Measurements from ENCODE around the gene AREL1.
"Not testable (repeated sequence)": the region's sequence is repeated elsewhere in the genome, so short reads cannot be mapped to it uniquely, and the experiment has no call there.

Gene AREL1, protein sequence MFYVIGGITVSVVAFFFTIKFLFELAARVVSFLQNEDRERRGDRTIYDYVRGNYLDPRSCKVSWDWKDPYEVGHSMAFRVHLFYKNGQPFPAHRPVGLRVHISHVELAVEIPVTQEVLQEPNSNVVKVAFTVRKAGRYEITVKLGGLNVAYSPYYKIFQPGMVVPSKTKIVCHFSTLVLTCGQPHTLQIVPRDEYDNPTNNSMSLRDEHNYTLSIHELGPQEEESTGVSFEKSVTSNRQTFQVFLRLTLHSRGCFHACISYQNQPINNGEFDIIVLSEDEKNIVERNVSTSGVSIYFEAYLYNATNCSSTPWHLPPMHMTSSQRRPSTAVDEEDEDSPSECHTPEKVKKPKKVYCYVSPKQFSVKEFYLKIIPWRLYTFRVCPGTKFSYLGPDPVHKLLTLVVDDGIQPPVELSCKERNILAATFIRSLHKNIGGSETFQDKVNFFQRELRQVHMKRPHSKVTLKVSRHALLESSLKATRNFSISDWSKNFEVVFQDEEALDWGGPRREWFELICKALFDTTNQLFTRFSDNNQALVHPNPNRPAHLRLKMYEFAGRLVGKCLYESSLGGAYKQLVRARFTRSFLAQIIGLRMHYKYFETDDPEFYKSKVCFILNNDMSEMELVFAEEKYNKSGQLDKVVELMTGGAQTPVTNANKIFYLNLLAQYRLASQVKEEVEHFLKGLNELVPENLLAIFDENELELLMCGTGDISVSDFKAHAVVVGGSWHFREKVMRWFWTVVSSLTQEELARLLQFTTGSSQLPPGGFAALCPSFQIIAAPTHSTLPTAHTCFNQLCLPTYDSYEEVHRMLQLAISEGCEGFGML

DNA sequence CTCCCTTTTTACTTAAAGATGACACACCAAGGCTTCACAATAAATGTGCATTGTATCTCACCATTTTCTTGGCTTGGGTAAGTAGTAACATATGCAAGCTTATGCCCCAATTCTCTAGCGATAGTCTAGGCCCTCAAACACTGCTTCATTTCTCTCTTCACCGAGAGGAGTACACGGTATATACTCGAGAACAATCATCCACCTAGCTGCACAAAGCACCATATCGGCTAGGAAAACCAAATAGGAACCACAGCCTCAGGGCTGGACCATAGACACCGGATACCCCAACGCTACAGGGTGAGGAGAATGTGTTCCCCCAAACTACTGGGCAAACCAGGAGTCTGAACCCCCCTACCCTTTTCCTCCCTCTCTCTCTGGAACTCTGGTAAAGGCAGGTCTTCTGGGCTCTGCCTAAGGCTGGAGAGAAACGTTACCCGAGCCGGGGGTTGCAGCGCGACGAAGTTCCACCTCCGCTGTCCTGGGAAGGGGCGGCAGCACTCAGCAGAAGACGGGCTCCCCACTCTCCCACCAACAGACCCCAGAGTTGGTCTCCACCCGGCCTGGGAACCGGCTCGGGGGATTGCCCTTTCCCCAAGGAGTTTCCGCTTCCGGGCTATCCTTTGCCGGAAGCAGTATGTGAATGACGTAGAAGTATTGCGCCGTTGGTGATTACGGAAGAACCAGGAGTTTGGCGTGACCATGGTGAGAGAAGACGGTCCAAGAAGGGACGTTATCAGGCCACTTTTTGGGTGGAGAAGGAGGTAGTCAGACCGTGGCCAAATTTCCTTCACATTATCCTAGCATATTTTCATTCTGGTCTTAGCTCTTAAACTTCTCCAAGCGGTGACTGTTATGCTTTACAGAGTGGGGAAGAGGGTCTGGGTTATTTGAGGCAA is at the start of gene AREL1, which contains the start of gene FCF1:
Gene AREL1, minus strand, starts transcription at position 582 of the 896 bp plus-strand sequence. CDS start 27,465 bp downstream, outside the sequence.
Gene FCF1, plus strand, starts transcription at position 646 of the 896 bp plus-strand sequence. Its CDS starts 54 bp downstream, at position 700.
- no peak for DNase-seq

- DNase-seq, result not testable (repeated sequence)
These were observed 45.6 kb upstream of the AREL1 start for GRCh38 chr14:74758505-74758904.

GRCh38 chr14:74756326-74756725 is 43.4 kb upstream of the AREL1 start:
- no peak for DNase-seq

- no peak for DNase-seq
These were observed 42.0 kb upstream of the AREL1 start for GRCh38 chr14:74754899-74755298.

DNA sequence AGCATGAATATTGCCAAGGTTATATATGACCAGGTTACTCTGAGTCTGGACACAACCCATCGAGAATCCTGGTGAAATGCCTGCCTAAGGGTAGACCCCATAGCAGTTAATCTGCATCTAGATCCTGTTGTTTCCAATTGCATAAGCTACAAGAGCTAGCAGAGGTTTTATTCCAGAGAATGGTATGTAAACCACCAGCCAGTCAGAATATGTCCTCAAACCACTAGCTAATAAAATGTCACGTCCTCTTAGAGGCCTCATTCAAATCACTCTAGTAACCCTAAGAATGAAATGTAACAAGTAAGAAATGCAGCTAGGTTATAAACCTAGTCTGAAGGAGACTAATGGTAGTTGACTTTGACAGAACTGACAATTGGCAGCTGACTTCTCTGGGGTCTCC is 41.3 kb upstream of the AREL1 start:
- no peak for DNase-seq

- no peak for DNase-seq
These were observed 34.4 kb upstream of the AREL1 start for GRCh38 chr14:74747237-74747636.

DNA sequence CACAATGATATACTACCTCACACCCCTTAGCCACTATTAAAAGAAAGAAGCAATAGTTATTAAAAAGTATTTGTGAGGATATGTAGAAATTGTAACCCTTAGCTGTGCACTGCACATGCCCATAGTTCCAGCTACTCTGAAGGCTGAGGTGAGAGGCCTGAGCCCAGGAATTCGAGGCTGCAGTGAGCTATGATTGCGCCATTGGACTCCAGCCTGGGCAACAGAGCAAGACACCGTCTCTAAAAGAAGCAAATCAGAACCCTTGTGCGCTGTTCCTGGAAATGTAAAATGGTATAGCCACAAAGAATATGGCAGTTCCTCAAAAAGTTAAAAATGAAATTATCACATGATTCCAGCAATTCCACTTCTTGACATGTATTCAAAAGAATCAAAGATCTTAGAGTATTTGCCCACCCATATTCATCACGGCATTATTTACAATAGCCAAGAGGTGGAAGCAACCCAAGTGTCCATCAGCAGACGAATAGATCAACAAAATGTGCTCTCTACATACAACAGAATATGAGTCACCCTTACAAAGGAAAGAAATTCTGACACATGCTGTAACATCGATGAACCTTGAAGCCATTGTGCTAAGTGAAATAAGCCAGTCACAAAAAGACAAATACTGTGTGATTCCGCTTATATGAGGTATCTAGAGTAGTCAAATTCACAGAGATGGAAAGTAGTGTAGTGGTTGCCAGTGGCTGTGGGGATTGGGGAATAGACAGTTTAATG is 26.6 kb upstream of the AREL1 start:
- DNase-seq, result no peak

GRCh38 chr14:74737753-74738325 is 25.0 kb upstream of the AREL1 start:
- DNase-seq, result no peak

DNA sequence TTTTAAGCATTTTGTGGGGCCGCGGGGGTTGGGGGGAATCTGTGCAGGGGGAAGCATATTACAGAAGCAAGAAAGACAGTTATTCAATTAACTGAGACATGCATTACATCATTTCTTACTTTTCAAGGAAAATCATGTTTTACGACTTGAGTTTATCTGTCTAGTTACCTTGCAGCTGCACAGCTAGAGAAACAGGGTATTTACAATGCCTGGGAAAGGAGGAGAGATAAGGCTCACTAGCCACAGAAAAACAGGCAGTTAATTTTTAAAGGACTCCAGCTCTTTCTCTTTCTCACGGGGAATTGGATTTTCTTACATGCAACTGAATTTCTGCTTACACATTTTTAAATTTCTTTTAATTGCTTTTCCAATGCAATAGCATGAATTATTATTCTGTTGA is 22.2 kb upstream of the AREL1 start:
- no peak for DNase-seq

- DNase-seq, result no peak
These were observed 20.3 kb upstream of the AREL1 start for GRCh38 chr14:74733221-74733620.

DNA sequence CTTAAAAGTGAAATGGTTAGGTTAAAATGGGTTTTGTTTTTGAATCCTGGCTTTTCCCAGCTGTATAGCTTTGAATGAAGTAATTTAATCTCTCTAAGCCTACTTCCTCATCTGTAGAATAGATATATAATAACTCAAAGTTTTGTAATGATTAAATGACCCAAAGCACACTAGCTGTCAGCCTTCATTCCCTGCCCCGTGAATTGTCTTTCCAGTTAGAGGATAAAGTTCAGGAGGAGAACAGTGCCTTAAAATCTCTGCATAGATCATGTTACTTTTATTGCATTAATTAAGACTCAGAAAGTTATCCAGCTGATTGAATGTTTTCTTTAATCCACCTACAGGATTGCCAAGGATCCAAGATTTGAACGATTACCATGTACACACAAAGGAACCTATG is 19.5 kb upstream of the AREL1 start:
- no peak for DNase-seq

DNA sequence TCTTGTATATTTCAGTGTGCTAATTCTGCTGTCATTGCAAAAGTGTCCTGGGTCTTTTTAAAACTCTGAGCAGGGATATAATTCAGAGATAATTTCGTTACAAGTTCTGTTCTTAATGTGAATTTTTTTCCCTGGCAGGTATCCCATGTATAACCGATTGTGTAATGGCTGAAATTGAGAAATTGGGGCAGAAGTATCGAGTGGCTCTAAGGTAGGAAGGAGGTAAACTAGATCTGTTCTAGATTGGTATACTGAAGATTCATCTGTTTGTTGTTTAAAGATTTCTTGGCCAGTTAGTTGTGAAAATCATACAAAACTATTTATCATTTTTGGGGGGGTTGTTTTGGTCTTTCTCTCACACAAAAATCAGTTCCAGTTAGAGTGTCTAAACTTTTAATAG is 10.3 kb upstream of the AREL1 start:
- DNase-seq, result no peak

DNA sequence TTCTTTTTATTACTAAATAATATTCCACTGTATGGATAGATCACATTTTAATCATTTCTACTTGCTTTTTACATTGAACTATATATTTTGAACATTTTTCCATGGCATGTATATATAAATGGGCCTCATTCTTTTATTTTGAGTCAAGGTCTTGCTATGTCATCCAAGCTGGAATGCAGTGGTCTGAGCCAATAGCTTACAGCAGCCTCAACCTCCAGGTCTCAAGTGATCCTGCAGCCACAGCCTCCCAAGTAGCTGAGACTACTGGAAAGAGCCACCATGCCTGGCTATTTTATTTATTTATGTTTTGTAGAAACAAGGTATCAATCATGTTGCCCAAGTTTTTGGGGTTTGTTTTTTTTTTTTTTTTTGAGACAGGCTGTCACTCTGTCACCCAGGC is 7.6 kb upstream of the AREL1 start:
- DNase-seq, result no peak

DNA sequence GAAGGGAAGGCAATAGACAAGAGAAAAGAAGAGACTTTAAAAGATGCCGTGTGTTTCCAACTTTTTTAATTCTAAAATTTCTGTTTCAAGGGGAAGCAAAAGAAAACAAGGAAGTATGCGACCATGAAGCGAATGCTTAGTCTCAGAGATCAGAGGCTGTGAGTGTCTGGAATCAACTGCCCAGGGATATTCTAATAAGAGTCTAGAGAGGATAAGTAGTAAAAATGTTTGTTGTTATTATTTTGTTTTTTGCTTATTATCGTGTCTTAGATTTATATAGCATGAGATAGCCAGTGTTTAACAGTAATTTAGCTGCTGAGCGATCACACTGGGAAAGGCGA is 485 bp upstream of the AREL1 start:
- DNase-seq, result no peak

DNA sequence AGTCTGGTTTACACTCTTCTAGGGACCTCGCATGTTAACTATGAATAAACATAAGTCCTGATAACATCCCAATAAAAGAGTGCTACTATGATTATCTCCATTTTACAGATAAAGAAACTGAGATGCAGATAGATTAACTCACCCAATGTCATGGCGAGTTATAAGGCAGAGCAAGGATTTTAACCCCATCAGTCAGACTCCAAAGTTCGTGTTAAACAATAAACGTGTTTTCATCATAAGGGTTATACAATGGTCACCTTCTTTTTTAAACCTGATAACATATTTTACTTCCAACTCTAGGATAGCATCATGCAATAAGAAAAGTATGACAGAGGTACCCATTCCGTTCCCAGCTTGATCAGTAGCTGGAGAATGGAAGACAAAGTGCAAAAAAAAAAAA is 1.2 kb downstream of the AREL1 start:
- DNase-seq, result no peak

- DNase-seq, result no peak
These were observed 2.4 kb downstream of the AREL1 start for GRCh38 chr14:74710480-74710879.

DNA sequence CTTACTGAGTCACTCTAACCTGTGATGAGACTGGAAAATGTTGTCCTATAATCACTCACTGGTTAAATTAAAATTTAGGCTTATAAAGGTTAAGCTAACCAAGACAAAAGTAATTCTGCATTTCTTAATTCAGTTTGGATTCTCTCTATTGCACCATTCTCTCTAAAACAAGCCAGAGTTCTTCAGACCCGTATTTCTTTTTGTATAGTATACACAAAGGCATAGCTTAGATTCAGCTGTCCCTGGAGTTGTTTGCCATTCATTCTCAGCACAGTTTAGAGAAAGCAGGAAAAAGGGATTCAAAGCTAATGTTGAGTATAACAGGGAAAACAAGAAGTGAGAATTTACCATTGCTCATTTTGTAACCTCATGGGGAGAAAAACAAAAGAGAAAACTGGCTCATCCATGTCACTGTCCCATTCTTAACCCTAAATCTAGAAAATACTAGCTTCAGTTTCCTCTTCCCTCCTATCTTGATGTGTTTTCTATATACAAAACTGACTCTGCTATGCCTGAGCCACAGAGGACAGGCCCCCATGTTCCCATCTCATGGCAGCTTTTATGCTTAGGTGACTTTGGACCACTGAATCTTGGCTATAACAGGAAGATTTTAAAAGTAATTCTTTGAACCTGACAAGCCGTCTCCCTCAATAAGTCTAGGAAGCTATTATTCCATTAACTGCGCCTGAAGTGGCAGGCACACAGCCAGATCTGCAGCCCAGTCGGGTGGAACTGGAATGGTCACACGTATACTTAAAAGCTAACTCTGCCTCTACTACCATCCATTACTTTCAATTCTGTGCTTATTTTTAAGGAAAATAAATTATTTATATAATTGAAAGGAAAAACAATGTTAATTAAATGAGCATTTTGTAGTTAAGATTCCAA is 7.0 kb downstream of the AREL1 start:
- DNase-seq, result peak; percentile 28

DNA sequence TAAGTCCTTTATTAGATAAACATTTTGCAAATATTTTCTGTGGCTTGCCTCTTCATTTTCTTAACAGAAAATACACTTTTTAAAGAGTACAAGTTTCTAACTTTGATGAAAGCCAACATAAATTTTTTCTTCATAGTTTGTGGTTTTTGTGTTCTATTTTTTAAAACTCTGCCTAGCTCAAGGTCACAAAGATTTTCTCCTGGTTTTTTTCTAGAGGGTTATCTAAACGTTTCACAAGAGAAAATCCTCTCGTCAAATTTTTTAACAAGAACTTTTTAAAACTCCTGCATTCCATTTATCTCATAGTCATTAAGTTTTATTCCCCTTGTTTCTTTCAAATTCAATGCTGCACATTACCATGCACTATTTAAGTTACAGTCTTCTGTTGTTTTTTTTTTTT is 8.2 kb downstream of the AREL1 start:
- no peak for DNase-seq

DNA sequence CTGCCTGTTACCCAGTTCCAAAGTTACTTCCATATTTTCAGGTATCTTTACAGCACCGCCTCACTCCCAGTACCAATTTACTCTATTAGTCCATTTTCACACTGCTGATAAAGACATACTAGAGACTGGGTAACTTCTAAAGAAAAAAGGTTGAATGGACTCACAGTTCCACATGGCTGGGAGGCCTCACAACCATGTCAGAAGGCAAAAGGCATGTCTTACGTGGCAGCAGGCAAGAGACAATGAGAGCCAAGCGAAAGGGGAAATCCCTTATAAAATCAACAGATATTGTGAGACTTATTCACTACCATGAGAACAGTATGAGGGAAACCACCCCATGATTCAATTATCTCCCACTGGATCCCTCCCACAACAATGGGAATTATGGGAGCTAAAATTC is 9.8 kb downstream of the AREL1 start:
- DNase-seq, result no peak

DNA sequence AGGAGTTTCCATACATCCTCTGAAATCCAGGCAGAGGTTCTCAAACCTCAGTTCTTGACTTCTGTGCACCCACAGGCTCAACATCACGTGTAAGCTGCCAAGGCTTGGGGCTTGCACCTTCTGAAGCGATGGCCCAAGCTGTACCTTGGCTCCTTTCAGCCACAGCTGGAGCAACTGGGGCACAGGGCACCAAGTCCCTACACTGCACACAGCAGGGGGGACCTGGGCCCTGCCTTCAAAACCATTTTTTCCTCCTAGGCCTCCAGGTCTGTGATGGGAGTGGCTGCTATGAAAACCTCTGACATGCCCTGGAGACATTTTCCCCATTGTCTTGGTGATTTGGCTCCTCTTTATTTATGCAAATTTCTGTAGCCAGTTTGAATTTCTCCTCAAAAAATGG is 10.6 kb downstream of the AREL1 start:
- DNase-seq, result no peak

- no peak for DNase-seq
These were observed 14.4 kb downstream of the AREL1 start for GRCh38 chr14:74698465-74698864.
